CD1c-positive myeloid dendritic cell (primary cell): Measurements from ENCODE around the gene TAF6.
A peak's percentile ranks its signal among the peaks of the same experiment; 100 is the strongest.

Experiments used
- DNase-seq: peaks from one replicate; pipeline ENCODE4 v3.0.0-alpha.2; 2016; ENCODE audit errors: extremely low spot score

The TAF6 gene

DNA sequence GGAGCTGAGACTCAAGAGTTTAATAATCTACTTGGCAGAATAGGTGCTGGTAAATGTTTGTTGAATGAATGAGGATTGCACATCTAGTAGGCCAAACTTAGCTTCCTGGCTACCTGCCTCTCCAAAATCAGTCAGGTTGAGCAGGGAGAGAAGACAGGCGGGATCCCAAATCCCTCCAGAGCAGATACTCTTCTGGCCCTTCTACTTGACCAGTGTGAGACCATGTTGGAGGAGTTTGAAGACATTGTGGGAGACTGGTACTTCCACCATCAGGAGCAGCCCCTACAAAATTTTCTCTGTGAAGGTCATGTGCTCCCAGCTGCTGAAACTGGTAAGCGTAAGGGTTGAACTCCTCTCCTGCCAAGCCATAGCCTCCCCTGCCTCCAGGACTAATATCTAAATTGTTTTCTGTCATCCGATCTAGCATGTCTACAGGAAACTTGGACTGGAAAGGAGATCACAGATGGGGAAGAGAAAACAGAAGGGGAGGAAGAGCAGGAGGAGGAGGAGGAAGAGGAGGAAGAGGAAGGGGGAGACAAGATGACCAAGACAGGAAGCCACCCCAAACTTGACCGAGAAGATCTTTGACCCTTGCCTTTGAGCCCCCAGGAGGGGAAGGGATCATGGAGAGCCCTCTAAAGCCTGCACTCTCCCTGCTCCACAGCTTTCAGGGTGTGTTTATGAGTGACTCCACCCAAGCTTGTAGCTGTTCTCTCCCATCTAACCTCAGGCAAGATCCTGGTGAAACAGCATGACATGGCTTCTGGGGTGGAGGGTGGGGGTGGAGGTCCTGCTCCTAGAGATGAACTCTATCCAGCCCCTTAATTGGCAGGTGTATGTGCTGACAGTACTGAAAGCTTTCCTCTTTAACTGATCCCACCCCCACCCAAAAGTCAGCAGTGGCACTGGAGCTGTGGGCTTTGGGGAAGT, 5.4 kb upstream of the TAF6 start:
- DNase-seq: no peak

GRCh38 chr7:100122568-100122967, 3.4 kb upstream of the TAF6 start:
- DNase-seq: no peak

DNA sequence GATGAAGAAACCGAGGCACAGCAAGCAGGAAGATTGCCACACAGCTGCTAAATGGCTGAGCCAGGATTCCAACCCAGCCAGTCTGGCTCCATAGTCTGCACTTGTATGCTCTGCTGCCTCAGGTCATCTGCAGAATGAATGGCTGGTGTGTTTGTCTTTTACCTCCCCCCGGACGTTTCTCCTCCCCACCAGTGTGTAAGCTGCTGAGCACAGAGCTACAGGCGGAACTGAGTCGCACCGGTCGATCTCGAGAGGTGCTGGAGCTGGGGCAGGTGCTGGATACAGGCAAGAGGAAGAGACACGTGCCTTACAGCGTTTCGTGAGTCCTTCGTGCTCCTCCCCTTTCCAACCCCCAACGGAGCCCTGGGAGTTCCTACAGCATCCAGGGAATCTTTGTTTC, 2.9 kb upstream of the TAF6 start:
- DNase-seq: no peak

- DNase-seq: no peak
Measured at GRCh38 chr7:100120733-100121036, 1.5 kb upstream of the TAF6 start.

- DNase-seq: peak; percentile 50
Measured at GRCh38 chr7:100119970-100120732, 993 bp upstream of the TAF6 start.

DNA sequence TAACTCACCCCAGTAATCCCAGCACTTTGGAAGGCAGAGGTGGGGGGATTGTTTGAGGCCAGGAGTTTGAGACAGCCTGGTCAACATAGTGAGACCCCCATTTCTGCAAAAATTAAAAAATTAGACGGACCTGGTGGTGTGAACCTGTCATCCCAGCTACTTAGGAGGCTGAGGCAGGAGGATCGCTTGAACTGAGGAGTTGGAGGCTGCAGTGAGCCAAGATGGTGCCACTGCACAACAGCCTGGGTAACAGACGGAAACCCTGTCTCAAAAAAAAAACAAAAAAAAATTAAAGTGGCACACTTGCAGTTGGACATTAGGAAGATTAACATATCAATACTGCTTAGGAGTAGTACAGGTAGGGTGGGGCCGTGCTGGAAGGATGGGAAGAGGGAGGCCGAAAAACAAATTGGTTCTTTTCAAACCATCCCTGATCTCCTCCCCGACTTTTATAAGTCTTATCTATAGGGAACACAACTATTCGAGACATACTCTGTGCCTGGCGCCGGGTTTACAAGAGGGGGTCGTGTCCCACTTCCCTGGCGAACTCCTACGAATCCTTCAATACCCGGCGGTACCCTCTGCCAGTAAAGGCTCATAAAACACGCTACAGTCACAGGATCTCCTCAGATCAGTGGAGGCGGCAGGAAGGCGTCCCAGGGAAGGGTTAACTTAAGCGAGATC, 628 bp downstream of the TAF6 start:
- DNase-seq: no peak

- no peak for DNase-seq
Measured at GRCh38 chr7:100115026-100115425, 4.1 kb downstream of the TAF6 start.

- no peak for DNase-seq
Measured at GRCh38 chr7:100111914-100112313, 7.2 kb downstream of the TAF6 start.

GRCh38 chr7:100111156-100111555, 8.0 kb downstream of the TAF6 start:
- DNase-seq: no peak

GRCh38 chr7:100109521-100110163, 9.5 kb downstream of the TAF6 start:
- DNase-seq: no peak

GRCh38 chr7:100107890-100108289, 11.3 kb downstream of the TAF6 start:
- no peak for DNase-seq

DNA sequence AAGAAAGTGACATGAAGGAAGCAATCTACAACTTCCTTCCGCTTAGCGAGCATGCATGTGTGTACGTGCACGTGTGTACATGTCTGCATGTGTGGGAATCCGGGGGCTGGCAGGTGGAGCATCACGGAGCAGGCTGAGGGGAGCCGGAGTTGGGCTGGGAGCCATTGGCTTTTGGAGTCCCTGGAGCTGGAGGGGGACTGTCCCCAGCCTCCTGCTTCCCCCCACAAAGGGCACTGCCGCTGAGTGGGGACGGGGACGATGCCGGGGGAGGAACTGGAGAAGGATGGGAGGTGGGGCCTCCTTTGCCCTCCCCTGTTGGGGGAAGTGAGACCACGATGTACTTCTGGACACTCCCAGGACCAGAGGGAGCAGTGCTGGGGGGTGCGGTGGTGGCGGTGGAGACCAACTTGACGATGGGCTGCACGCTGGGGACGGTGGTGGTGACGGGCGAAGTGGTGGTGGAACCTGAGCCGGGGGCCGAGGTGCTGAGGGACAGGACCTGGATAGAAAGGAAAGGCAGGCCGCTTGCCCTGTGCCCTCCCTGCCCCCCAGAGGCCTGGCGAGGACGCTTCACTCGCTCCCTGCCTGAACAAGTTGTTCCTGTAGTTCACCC, 11.9 kb downstream of the TAF6 start:
- no peak for DNase-seq

DNA sequence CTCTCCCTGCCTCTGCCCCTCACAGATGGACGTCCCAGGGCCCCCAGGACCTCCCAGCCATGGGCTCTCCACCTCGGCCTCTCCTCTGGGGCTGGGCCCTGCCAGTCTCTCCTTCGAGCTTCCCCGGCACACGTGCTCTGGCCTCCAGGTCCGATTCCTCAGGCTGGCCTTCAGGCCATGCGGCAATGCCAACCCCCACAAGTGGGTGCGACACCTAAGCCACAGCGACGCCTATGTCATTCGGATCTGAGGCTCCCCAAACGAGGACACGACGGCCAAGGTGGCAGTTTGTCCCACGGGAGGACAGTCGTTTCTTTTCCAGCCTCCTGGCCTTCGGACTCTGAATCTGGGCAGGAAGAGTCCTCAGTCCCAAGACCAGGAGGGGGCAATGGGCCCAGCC, 12.5 kb downstream of the TAF6 start:
- no peak for DNase-seq

- no peak for DNase-seq
Measured at GRCh38 chr7:100105534-100105933, 13.6 kb downstream of the TAF6 start.

DNA sequence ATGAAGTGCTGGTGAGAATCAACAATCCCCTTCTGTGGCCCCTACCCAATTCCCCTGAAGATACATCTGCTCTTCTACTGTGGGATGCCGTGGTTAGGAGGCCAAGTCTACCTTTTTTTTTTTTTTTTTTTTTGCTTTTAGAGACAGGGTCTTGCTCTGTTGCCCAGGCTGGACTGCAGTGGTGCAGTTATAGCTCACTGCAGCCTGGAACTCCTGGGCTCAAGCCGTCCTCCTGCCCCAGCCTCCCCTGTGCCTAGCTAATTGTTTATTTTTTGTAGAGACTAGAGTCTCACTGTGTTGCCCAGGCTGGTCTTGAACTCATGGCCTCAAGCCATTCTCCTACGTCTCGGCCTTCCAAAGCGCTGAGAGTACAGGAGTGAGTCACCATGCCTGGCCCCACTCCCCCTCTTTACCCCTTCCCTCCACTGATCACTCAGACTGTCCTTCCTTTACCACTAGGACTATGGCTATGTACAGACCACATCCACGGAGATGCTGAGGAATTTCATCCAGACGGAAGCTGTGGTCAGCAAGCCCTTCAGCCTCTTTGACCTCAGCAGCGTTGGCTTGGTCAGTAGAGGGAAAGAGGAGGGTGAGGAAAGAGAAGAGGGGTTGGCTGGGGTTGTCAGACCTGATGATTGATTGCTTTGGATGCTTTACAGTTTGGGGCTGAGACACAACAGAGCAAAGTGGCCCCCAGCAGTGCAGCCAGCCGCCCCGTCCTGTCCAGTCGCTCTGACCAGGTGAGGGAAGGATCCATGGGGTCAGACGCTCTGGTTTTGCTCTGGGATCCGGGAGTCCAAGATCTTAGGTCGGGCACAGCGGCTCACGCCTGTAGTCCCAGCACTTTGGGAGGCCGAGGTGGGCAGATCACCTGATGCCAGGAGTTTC, 16.0 kb downstream of the TAF6 start:
- DNase-seq: no peak

DNA sequence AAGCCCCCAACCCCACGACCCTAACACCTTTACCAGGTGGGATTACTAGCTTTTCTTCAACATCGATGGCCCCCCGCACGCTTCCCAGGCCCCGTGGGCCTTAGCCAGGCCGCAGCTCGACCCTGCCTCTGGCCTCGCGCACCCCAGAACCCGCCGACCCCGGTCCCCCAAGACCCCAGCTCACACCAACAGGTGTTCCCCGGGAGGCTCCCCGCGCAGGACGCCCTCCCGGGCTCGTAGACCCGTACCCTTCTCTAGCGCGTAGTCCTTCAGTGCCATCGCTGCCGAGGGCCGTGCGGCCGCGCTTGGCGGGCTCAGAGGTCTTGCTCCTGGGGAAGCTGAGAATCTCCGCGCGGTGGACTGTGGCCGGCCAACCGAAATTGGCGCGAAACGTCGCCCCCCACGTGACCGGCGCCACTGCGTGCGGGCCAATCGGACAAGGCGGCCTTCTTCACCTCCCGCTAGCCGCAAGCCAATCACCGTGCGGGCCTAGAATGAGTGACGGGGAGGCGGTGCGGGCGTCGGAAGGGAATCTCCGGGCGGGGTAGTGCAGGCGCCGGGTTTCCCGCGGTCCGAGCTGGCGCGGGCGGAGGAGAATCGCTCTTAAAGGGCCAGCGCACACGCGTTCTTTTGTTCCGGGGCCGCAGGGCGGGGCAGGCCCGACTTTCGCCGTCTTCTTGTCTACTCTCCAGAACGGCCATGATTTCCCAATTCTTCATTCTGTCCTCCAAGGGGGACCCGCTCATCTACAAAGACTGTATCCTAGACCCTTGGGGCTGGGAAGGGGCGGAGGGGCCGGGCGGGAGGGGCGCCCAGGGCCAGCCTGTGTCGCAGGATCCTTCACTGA, 17.9 kb downstream of the TAF6 start, which contains the start of the genes AP4M1 and MCM7:
AP4M1 (plus strand) TSS at position 628 of the 847 bp plus-strand sequence; CDS start at position 700, 72 bp downstream.
MCM7 (minus strand) TSS at position 382 of the 847 bp plus-strand sequence; CDS start at position 279, 103 bp downstream.
- DNase-seq: peak; percentile 99

DNA sequence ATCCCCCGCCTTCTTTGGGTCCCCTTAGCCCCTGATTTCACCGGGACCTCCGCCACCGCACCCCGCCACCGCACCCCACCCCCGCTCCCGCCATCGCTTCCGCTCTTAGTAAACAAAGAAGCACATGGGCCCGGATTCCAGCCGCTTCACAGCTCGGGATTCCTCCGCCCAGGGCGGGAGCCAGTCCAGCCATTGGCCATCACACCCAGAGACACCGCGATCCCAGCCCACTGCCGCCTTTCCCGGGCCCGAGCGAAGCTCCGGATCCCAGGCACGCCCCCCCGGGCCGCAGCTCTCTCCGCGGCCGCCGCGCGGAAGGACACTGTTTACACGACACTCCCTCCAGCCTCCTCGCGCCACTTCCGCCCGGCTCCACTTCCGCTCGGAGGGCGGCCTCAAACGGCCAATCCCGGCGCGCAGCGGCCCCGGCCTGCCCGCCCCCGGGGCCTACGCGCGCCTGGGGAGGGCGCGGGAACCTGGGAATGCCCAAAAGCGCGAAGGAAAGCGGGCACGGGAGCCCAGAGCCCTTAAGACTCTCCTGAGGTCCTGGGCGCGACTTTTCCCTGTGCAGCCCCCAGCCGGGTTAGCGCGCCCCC, 18.6 kb downstream of the TAF6 start:
- DNase-seq: peak; percentile 97

DNA sequence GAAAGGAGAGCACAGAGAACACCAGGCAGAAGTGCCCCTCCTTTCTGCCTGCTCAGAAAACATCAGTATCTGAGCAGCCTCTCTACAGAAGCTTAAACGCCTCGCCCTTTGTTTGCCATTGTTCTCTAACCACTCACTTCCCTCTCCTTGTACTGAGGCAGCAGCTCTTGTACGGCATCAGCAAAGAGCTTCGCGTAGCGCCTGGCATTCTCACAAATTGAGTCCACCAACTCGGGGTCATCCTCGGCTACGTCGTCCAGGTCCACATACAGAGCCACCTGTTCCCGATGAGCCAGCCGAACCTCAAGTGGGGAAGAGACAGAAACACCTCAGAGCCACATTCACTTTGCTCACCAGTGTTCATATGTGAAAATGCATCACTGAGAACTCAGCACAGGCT, 19.7 kb downstream of the TAF6 start:
- DNase-seq: no peak

GRCh38 chr7:100098913-100099312, 20.2 kb downstream of the TAF6 start:
- DNase-seq: no peak
